NT2/D1 (cell line): ENCODE data around the gene GTF2H3.

Source experiments
- DNase-seq: peaks from one replicate; pipeline ENCODE4 v3.0.0-alpha.2; 2011; ENCODE audit warnings: low read depth, low spot score
- H3K27me3 ChIP-seq: 2 replicates; pipeline ENCODE4 v1.6.0; 2011; ENCODE audit warnings: mild to moderate bottlenecking; ENCODE audit not compliant: insufficient read length, insufficient read depth
- H3K36me3 ChIP-seq: 2 replicates; pipeline ENCODE4 v1.6.1; 2011; ENCODE audit warnings: mild to moderate bottlenecking, low read length, mixed read lengths; ENCODE audit not compliant: insufficient read depth, insufficient read length
- H3K4me1 ChIP-seq: 2 replicates; pipeline ENCODE4 v1.5.1; 2011; ENCODE audit not compliant: insufficient read depth, insufficient read length
- H3K4me3 ChIP-seq: 2 replicates; pipeline ENCODE4 v1.5.1; 2011; ENCODE audit warnings: low read depth; ENCODE audit not compliant: insufficient read length
- H3K9ac ChIP-seq: 2 replicates; pipeline ENCODE4 v1.6.0; 2011; ENCODE audit warnings: low read depth; ENCODE audit not compliant: insufficient read length
- H3K9me3 ChIP-seq: 2 replicates; pipeline ENCODE4 v1.5.1; 2011; ENCODE audit warnings: mild to moderate bottlenecking, low read length; ENCODE audit not compliant: insufficient read depth
- SUZ12 ChIP-seq: IDR thresholded peaks from 2 replicates; pipeline ENCODE4 v1.6.1; 2011; ENCODE audit not compliant: insufficient read length, insufficient read depth; ENCODE audit errors: extremely low read depth
- YY1 ChIP-seq: IDR thresholded peaks from 2 replicates; pipeline ENCODE4 v1.6.1; 2011; ENCODE audit not compliant: insufficient read length, insufficient read depth
- ZNF274 ChIP-seq: IDR thresholded peaks from 2 replicates; pipeline ENCODE4 v1.6.1; 2011; ENCODE audit warnings: mild to moderate bottlenecking, low read depth, low read length

GTF2H3 gene

DNA sequence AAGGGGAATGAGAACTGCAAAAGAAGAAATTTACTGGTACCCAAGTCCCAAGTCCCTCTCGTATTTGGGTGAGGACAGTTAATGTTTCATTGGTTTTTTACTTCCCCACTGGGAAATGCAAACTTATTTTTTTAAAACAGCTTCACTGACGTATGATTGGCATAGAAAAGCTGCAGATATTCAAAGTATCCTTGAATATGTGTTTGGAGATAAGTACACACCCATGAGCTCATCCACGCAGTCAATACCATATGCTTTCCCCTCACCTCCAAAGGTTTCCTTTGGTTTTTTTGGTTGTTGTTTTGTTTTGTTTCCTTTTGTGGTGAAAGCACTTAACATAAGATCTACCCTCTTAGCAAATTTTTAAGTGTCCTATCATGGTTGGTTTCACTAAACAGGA, 50.3 kb downstream of the GTF2H3 start:
- TF ChIP-seq YY1 (no peak), SUZ12 (no peak), ZNF274 (no peak)
- H3K36me3 ChIP-seq, result peaks cover 32% of the 10 kb centered on the region

DNA sequence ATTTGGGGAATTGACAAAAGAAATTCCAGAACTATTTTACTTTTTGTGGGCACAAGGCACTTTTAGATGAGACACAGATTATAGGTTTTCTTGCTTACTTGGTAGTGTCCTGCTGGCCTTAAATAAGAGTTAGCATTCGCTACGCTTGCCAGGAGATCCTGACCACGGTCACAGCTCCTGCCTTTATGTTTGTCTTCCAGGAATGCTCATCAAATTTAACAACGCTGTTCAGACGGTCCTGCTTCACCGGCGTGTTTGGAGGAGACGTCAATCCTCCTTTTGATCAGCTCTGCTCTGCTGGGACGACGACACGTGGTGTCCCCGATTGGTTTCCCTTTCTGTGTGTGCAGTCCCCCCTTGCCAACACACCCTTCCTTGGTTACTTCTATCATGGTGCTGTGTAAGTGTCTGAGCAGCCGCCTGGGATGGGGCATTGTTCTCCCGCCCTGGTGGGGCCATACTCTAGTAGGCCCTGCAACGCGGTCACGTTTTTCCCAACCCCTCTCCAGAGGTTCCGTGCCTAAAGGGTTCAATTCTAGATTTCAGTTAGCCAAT, 53.1 kb downstream of the GTF2H3 start:
- H3K36me3 ChIP-seq, result peaks cover 36% of the 10 kb centered on the region
- DNase-seq, result no peak
- H3K9ac ChIP-seq, result no peak overlapping the region
- no peak overlapping the region for H3K4me3 ChIP-seq
- H3K27me3 ChIP-seq, result no peaks in the 10 kb centered on the region
- H3K4me1 ChIP-seq, result no peaks in the 10 kb centered on the region
- TF ChIP-seq YY1 (no peak), ZNF274 (no peak), SUZ12 (no peak)
- H3K9me3 ChIP-seq, result no peaks in the 10 kb centered on the region

More for the DNA sequence above, 50.3 kb downstream of the GTF2H3 start:
- Histone ChIP-seq H3K4me1 (no peaks in the 10 kb centered on the region), H3K4me3 (no peak overlapping the region), H3K9me3 (no peaks in the 10 kb centered on the region), H3K9ac (no peak overlapping the region), H3K27me3 (no peaks in the 10 kb centered on the region)
- no peak for DNase-seq

DNA sequence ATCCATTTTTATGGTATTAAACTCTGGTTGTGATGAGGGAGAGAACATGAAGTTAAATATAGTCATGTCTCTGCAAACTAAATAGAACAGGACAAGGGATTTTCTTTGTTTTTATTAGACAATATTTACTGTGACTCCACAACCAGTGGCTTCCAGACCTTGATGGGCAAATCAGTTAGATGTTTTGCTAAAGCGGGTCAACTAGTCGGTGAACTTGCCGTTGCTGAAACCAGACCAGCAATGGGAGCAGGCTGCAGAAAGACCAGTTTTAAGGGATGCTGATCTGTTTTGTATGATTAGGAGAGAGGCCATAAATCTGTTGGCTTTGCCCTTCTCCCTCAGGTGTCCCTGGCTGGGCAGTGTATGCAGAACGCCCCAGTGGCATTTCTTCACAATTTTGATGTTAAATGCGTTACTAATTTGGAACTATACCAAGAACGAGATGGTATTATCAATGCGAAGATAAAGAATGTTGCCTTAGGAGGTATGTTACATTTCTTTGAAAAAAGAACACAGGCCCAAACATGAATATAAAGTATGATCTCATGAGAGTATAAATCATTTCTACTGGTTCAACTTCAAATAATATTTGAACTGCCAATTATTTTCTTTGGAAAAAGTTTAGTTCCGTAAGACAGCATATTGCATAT, 56.7 kb downstream of the GTF2H3 start:
- Histone ChIP-seq H3K4me1 (no peaks in the 10 kb centered on the region), H3K27me3 (no peaks in the 10 kb centered on the region), H3K4me3 (no peak overlapping the region), H3K9me3 (no peaks in the 10 kb centered on the region), H3K9ac (no peak overlapping the region), H3K36me3 (peaks cover 40% of the 10 kb centered on the region)
- no peak for DNase-seq
- TF ChIP-seq ZNF274 (no peak), YY1 (no peak), SUZ12 (no peak)

DNA sequence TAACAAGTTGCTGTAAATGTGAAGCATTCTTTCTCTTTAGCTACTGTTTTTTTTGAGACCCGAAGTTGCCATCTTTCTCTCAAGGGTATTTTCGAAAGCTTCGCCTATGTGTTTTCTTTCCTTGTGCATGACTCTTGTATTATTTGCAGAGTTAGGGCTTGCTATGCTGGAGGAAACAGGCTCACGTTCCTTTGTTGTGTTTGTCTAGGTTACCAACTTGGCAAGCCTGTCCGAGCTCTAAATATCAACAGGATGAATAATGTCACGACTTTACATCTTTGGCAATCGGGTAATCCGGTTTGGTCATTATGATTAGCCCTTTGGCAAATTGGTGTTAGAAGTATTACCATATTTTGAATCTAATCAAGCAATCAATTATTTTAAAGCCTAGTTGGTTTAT, 62.6 kb downstream of the GTF2H3 start:
- Histone ChIP-seq H3K36me3 (peaks cover 50% of the 10 kb centered on the region), H3K27me3 (no peaks in the 10 kb centered on the region), H3K4me3 (no peak overlapping the region), H3K9ac (no peak overlapping the region), H3K4me1 (no peaks in the 10 kb centered on the region), H3K9me3 (no peaks in the 10 kb centered on the region)
- no peak for DNase-seq
- TF ChIP-seq SUZ12, result no peak
- no peak for TF ChIP-seq YY1
- no peak for TF ChIP-seq ZNF274

DNA sequence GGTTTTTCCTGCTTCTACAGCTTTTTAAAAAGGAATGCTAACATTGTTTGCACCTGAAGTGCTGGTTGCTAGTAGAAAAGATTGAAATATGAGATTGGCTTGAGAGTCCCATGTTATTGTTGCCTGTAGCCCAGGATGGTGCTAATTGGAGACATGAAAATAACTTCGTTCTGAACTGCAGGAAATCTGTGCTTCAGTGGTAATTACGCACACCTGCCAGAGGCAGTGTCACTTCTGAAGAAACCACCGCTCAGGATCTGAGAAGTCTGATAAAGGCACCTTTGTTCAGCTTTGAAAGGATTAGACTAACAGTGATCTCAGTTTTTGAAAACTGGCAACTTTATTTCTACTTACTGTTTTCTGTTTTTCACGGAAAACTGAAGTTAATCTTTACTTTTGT, 63.0 kb downstream of the GTF2H3 start:
- Histone ChIP-seq H3K27me3 (no peaks in the 10 kb centered on the region), H3K9ac (no peak overlapping the region)
- no peak for DNase-seq

DNA sequence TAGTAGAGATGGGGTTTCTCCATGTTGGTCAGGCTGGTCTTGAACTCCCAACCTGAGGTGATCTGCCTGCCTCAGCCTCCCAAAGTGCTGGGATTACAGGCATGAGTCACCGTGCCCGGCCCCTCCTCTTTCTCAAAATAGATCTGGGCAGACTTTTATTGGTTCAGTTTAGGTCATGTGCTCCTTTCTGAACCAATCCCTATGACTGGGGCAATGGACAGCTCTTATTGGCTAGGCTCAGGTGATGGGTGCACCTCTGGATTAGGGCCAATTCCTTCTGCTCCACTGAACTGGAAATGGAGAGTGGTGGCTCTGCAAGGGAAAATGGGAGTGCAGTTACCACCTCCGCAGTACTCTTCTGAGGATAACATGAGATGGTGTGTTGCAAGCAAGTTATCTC, 72.3 kb downstream of the GTF2H3 start:
- no peaks in the 10 kb centered on the region for H3K9me3 ChIP-seq
- H3K9ac ChIP-seq, result no peak overlapping the region
- peaks cover under 1% of the 10 kb centered on the region for H3K4me1 ChIP-seq
- TF ChIP-seq YY1 (no peak), SUZ12 (no peak), ZNF274 (no peak)
- peaks cover 38% of the 10 kb centered on the region for H3K36me3 ChIP-seq
- no peak overlapping the region for H3K4me3 ChIP-seq
- no peaks in the 10 kb centered on the region for H3K27me3 ChIP-seq
- DNase-seq, result no peak

More for the DNA sequence above, 63.0 kb downstream of the GTF2H3 start:
- Histone ChIP-seq H3K4me3 (no peak overlapping the region), H3K9me3 (no peaks in the 10 kb centered on the region), H3K4me1 (no peaks in the 10 kb centered on the region), H3K36me3 (peaks cover 49% of the 10 kb centered on the region)
- TF ChIP-seq SUZ12 (no peak), ZNF274 (no peak), YY1 (no peak)

DNA sequence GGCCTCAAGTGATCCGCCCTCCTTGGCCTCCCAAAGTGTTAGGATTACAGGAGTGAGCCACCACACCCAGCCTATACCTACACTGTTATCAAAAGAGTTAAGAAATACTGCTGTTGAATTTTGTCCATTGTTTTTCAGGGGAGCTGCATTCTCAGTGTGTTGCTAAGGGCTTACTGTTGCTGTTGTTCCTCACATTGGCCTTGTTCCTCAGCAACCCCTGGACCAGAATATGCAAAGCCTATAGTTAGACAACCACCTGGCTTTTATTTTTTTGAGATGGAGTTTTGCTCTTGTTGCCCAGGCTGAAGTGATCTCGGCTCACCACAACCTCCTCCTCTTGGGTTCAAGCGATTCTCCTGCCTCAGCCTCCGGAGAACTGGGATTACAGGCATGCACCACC, 73.8 kb downstream of the GTF2H3 start:
- H3K9me3 ChIP-seq, result no peaks in the 10 kb centered on the region
- TF ChIP-seq YY1, result no peak
- no peak for DNase-seq
- peaks cover 5% of the 10 kb centered on the region for H3K4me1 ChIP-seq
- H3K36me3 ChIP-seq, result peaks cover 27% of the 10 kb centered on the region
- H3K9ac ChIP-seq, result no peak overlapping the region
- no peak overlapping the region for H3K4me3 ChIP-seq
- H3K27me3 ChIP-seq, result no peaks in the 10 kb centered on the region
